HL-60 (cell line): ENCODE data around the gene CCDC77.

Experiments used
- POLR2AphosphoS5 ChIP-seq: IDR thresholded peaks from 2 replicates; pipeline ENCODE4 v1.6.1; 2012; ENCODE audit warnings: low read depth
- TF ChIP-seq, protein P1 (sequence below): IDR thresholded peaks from one replicate; pipeline ENCODE4 v1.5.1; 2011; ENCODE audit warnings: low read length, control low read depth, inconsistent platforms; ENCODE audit not compliant: insufficient read depth

DNA sequence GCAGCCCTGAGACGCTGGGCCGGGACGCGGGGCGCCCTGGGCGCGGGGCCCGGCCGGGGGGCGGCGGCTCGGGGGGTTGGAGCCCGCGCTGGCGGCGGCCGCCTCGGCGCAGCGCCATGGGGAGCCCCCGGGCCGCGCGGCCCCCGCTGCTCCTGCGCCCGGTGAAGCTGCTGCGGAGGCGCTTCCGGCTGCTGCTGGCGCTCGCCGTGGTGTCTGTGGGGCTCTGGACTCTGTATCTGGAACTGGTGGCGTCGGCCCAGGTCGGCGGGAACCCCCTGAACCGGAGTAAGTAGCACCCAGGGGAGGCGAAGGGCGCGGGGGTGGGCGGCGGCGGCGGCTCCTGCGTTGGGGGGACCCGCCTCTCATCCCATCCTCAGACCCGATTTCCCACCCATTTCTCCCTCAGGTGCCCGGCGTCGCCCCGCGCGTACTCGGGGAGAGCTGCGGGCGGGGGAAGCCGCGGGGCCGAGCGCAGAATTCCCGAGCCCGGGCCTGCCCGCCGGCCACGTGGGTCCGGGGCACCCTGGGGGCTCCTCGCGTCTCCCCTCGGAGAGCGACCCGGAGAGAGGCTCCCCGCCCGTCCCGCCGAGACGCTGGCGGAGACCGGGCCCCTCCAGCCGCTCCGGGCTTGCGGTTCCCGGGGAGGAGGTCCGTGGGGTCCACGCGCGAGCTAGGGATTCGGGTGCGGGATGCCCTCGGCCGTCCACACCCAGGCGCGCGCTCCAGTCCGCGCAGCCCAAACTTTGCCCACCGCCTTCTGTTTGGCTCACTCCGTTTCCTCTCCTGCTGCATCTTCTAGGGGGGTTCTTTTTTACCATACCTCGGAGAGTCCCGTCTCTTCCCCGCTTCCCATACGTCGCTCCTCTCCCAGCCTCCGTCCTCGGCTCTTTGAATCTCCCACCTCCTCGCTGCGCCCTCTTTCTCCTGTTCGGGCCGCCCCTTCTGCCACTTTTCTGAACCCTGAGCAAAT lies 59.1 kb downstream of the CCDC77 start:
- TF ChIP-seq, protein P1, sequence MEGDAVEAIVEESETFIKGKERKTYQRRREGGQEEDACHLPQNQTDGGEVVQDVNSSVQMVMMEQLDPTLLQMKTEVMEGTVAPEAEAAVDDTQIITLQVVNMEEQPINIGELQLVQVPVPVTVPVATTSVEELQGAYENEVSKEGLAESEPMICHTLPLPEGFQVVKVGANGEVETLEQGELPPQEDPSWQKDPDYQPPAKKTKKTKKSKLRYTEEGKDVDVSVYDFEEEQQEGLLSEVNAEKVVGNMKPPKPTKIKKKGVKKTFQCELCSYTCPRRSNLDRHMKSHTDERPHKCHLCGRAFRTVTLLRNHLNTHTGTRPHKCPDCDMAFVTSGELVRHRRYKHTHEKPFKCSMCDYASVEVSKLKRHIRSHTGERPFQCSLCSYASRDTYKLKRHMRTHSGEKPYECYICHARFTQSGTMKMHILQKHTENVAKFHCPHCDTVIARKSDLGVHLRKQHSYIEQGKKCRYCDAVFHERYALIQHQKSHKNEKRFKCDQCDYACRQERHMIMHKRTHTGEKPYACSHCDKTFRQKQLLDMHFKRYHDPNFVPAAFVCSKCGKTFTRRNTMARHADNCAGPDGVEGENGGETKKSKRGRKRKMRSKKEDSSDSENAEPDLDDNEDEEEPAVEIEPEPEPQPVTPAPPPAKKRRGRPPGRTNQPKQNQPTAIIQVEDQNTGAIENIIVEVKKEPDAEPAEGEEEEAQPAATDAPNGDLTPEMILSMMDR, result no peak
- no peak for TF ChIP-seq POLR2AphosphoS5
